AG09309 (cell line): ENCODE data around the gene NAA80.

Experiments used
- DNase-seq: peaks from one replicate; pipeline ENCODE4 v3.0.0-alpha.2; 2010; ENCODE audit warnings: low read depth
- H3K4me3 ChIP-seq: 2 replicates; pipeline ENCODE4 v1.5.1; 2011; ENCODE audit warnings: mild to moderate bottlenecking, low read depth, low read length, moderate library complexity; ENCODE audit not compliant: control insufficient read depth
- CTCF ChIP-seq: IDR thresholded peaks from 2 replicates; pipeline ENCODE4 v1.5.1; 2011; ENCODE audit warnings: mild to moderate bottlenecking, low read depth, low read length, inconsistent platforms; ENCODE audit not compliant: insufficient read depth, control insufficient read depth; ENCODE audit errors: missing control alignments

NAA80 gene, protein sequence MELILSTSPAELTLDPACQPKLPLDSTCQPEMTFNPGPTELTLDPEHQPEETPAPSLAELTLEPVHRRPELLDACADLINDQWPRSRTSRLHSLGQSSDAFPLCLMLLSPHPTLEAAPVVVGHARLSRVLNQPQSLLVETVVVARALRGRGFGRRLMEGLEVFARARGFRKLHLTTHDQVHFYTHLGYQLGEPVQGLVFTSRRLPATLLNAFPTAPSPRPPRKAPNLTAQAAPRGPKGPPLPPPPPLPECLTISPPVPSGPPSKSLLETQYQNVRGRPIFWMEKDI

GRCh38 chr3:50298836-50299637 is at the start of gene NAA80, which contains the start of gene HYAL3:
Gene NAA80, minus strand, starts transcription at chr3:50299405. Its CDS starts 1,942 bp downstream, at chr3:50297463.
Gene HYAL3, minus strand, starts transcription at chr3:50299405. Its CDS starts 3,803 bp downstream, at chr3:50295602.
- H3K4me3 ChIP-seq = peak within 1 kb of the TSS; percentile 68
- peak; percentile 8 for TF ChIP-seq CTCF
- peak; percentile 98 for DNase-seq

GRCh38 chr3:50347187-50347813 is 48.1 kb upstream of the NAA80 start:
- no peak for DNase-seq
- peak; percentile 72 for TF ChIP-seq CTCF

GRCh38 chr3:50345586-50346234 is 46.5 kb upstream of the NAA80 start, which contains the start of gene ZMYND10:
Gene ZMYND10, minus strand, starts transcription at chr3:50345732. Its CDS starts 153 bp downstream, at chr3:50345579.
- H3K4me3 ChIP-seq = peak within 1 kb of the TSS; percentile 55
- TF ChIP-seq CTCF = no peak
- DNase-seq = no peak

More at GRCh38 chr3:50347187-50347813, 48.1 kb upstream of the NAA80 start:
- no peak overlapping the region for H3K4me3 ChIP-seq

- DNase-seq = no peak
- peak overlapping the region; percentile 55 for H3K4me3 ChIP-seq
- TF ChIP-seq CTCF = no peak
These were observed 45.8 kb upstream of the NAA80 start for GRCh38 chr3:50345008-50345407.

DNA sequence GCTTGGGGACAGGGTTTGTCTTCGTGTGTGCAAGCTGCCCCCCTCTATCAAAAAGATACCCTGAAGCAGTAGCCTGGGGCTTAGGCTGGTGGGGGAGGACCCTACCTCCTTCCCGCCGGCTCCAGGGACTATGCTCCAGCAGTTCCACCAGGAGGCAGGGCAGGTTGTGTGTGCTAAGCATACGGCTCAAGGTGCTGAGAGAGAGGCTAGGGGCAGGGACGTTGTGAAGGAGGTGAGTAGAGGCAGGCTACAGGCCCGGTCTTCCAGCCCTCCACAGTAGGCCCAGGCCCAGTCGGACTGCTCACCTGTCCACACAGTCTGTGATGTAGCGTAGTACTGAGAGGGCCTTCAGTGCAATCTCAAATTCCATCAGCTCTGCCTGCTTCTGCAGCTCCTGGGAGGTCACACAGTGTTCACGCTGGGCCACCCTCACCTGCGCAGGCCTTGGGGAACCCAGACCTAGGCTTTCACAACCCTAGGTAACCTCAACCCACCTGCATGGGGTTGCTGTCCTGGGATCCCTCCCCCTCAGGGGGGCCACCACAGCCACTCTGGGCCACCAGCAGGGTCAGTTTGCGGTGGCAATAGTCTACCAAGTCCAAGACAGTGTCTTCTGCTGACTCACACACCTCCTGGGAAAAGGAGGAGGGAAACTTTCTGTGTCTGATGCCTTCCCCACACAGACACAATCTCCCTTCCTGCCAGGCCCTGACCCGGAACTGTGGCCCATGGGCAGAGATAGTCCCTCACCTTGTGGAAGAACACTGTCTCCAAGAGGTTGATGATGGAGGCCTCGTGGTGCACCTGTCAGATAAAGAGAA is 43.8 kb upstream of the NAA80 start:
- no peak for TF ChIP-seq CTCF
- H3K4me3 ChIP-seq = no peak overlapping the region

More for the DNA sequence above, 43.8 kb upstream of the NAA80 start:
- DNase-seq = no peak
